B cell (primary cell): Measurements from ENCODE around the gene ARID3C. TPM values are rescaled to one million over a fixed set of nuclear protein-coding genes. Genes with fewer than 3 reads are reported as not detected.

ENCODE experiments used
- ATAC-seq: fragments of 200-7000 bp; cut with Tn5 transposase; one replicate; pipeline ENCODE4 v1.10.0; 2021; ENCODE audit warnings: low read depth, mild to moderate bottlenecking, moderate number of reproducible peaks, moderate library complexity
- CTCF ChIA-PET: fragments of 350-600 bp; sonication (Branson Sonifier 250); formaldehyde crosslinking; loops from one replicate; lab custom pipeline; 2021; ENCODE audit warnings: antibody characterized with exemption, inconsistent platforms; lab: Charles Lee
- POLR2A ChIA-PET: fragments of 350-600 bp; sonication (Branson Sonifier 250); formaldehyde crosslinking; loops from one replicate; lab custom pipeline; 2021; ENCODE audit warnings: antibody characterized with exemption; lab: Charles Lee
- DNase-seq: peaks from one replicate; pipeline ENCODE4 v3.0.0; 2013
- H2AFZ ChIP-seq: 2 replicates; pipeline ENCODE4 v1.6.1; 2012; ENCODE audit warnings: mild to moderate bottlenecking, low read depth, low read length; ENCODE audit not compliant: insufficient read depth, poor library complexity, severe bottlenecking
- H3K27ac ChIP-seq, 2 donors: 1 replicate in 1 of 2; 2 replicates in 1 of 2; pipeline ENCODE4 v1.5.1; 2012 to 2013; ENCODE audit warnings: low read length in 2 of 2, mild to moderate bottlenecking in 2 of 2, moderate library complexity in 1 of 2
- H3K27me3 ChIP-seq, 4 experiments: fragments of 200-600 bp in 1 of 4; sonication (generic) in 1 of 4; replicated peaks in 1 of 4; 1 replicate in 2 of 4; 2 replicates in 2 of 4; pipeline versions ENCODE4 v1.6.1 to v1.7.0; 2013 to 2016; ENCODE audit warnings: low read length in 3 of 4, mild to moderate bottlenecking in 2 of 4, mixed read lengths in 1 of 4, moderate library complexity in 1 of 4; ENCODE audit not compliant: insufficient read depth in 4 of 4, control insufficient read depth in 3 of 4; ENCODE audit errors: control extremely low read depth in 1 of 4
- H3K36me3 ChIP-seq, 2 experiments: replicated peaks in 1 of 2; 1 replicate in 1 of 2; 2 replicates in 1 of 2; pipeline versions ENCODE4 v1.6.1 to v1.7.1; 2013; ENCODE audit warnings: low read length in 1 of 2; ENCODE audit not compliant: insufficient read depth in 2 of 2, control insufficient read depth in 1 of 2; ENCODE audit errors: control extremely low read depth in 1 of 2, extremely low read depth in 1 of 2
- H3K4me1 ChIP-seq, 2 donors: fragments of 200-600 bp in 1 of 2; sonication (generic) in 1 of 2; 1 replicate in 1 of 2; 2 replicates in 1 of 2; pipeline versions ENCODE4 v1.5.1 to v1.6.1; 2013 to 2017; ENCODE audit warnings: low read length in 2 of 2; ENCODE audit not compliant: control insufficient read depth in 2 of 2, insufficient read depth in 2 of 2
- H3K4me2 ChIP-seq: replicated peaks from 2 replicates; pipeline ENCODE3; 2012; ENCODE audit warnings: mild to moderate bottlenecking, low read depth, low read length; ENCODE audit not compliant: poor library complexity, severe bottlenecking
- H3K4me3 ChIP-seq, 5 experiments: fragments of 200-600 bp in 1 of 5; sonication (generic) in 1 of 5; 1 replicate in 3 of 5; 2 replicates in 2 of 5; pipeline versions ENCODE4 v1.5.1 to v1.7.0; 2011 to 2016; ENCODE audit warnings: low read length in 4 of 5, mild to moderate bottlenecking in 4 of 5, low read depth in 2 of 5, control low read depth in 1 of 5, moderate library complexity in 1 of 5; ENCODE audit not compliant: insufficient read depth in 1 of 5; ENCODE audit errors: control extremely low read depth in 1 of 5, extremely low read depth in 1 of 5
- H3K79me2 ChIP-seq: fragments of 200-600 bp; sonication (generic); one replicate; pipeline ENCODE4 v1.6.0; 2016; ENCODE audit warnings: low read length; ENCODE audit not compliant: control insufficient read depth, insufficient read depth
- H3K9ac ChIP-seq: fragments of 200-600 bp; sonication (generic); 2 replicates; pipeline ENCODE4 v1.6.1; 2017; ENCODE audit warnings: mild to moderate bottlenecking, low read length, moderate library complexity
- H3K9me3 ChIP-seq, 3 donors: one replicate each; pipeline versions ENCODE4 v1.6.1 to v1.7.1; 2013; ENCODE audit warnings: low read length in 2 of 3; ENCODE audit not compliant: control insufficient read depth in 2 of 3, insufficient read depth in 1 of 3; ENCODE audit errors: control extremely low read depth in 1 of 3
- H4K20me1 ChIP-seq: 2 replicates; pipeline ENCODE4 v1.6.0; 2012; ENCODE audit warnings: mild to moderate bottlenecking, low read length; ENCODE audit not compliant: insufficient read depth, control insufficient read depth, poor library complexity, severe bottlenecking
- H3K27ac Mint-ChIP-seq: one replicate; pipeline ENCODE4 v1.8.0; 2021; ENCODE audit warnings: mixed read lengths
- H3K27me3 Mint-ChIP-seq: one replicate; pipeline ENCODE4 v1.8.0; 2021; ENCODE audit warnings: mixed read lengths
- H3K4me1 Mint-ChIP-seq: one replicate; pipeline ENCODE4 v1.8.0; 2021; ENCODE audit warnings: mixed read lengths
- H3K4me3 Mint-ChIP-seq: one replicate; pipeline ENCODE4 v1.8.0; 2021; ENCODE audit warnings: mixed read lengths
- H3K9me3 Mint-ChIP-seq: one replicate; pipeline ENCODE4 v1.8.0; 2022; ENCODE audit warnings: mixed read lengths; ENCODE audit not compliant: insufficient read depth
- EZH2 ChIP-seq: IDR thresholded peaks from 2 replicates; pipeline ENCODE4 v1.6.1; 2012; ENCODE audit warnings: borderline replicate concordance, low read depth, mild to moderate bottlenecking, moderate library complexity, low read length; ENCODE audit not compliant: insufficient read depth, poor library complexity, severe bottlenecking
- WGBS: methylation state at CpG from one replicate; pipeline ENCODE4 v1.1.5; 2013; ENCODE audit warnings: missing lambda C conversion rate; ENCODE audit not compliant: insufficient coverage; 5-methylcytosine and 5-hydroxymethylcytosine counted together
- intact Hi-C: fragments of 100-400 bp; cut with micrococcal nuclease; formaldehyde crosslinking; loops from one replicate; pipeline ENCODE4 v1.10.0; 2022
- polyA plus RNA-seq: library from polyadenylated mRNA; depleted of rRNA; stranded (reverse); fragments of >200 nt; gene quantifications from 2 replicates; pipeline ENCODE4 v1.2.3, GENCODE V29; 2012
- total RNA-seq, 2 donors: library from RNA; stranded (reverse); fragments of 120-200 nt in 1 of 2; gene quantifications; 1 replicate in 1 of 2; 2 replicates in 1 of 2; pipeline versions ENCODE4 v1.2.3 to v1.2.4, GENCODE V29; 2013 to 2022
- TF ChIP-seq, protein P1 (sequence below): fragments of 200-600 bp; IDR thresholded peaks from one replicate; pipeline ENCODE4 v1.8.0; 2022; ENCODE audit warnings: antibody characterized with exemption, mild to moderate bottlenecking

The ARID3C gene
- total and polyA plus RNA-seq, 2 donors (not counting 1 experiment from before 2014, with no cell fraction given): not detected

DNA sequence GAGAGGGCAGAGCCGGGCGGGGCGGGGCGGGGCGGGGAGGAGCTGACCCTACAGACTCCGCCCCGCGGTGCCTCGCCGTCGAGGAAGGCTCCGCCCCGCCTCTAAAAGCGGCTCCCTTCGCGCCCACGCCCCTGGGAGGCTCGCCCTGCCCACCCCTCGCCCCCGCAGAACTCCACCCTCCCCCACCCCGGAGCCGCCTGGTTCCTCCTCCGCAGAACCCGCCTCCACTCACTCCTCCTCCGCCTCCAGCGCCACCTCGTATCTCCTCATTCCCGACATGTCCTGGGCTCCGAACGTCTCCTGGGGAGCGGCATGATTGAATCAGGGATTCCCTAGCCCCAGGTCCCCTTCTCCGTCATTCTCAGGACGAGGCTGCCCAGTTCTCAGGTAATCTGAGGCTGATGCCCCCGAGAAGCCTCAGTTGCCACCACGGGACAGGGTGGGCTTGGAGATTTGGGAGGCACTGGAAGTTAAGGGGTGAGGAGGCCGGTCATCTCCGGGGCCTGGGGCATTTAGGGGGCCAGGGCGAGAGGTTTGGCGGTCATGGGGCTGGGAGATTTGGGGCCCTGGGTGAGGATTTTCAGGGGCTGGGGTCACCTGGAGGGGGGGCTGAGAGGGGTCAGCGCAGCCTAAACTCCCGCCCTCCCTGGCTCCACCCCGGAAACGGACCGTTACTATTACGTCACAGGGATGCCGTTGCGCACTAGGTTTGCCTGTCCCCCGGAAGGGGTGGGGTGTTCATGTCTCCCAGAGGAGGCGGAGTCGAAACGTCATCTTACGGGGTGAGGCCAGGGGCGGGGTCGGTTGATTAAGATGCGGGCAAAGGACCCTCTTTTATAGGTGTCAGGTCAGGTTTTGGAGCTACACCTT, 36.8 kb upstream of the ARID3C start:
- Mint-ChIP-seq H3K9me3 (peaks cover 8% of the 10 kb centered on the region), H3K27me3 (no peaks in the 10 kb centered on the region), H3K4me1 (peaks cover 20% of the 10 kb centered on the region), H3K27ac (peak overlapping the region; percentile 94), H3K4me3 (peak overlapping the region; percentile 94)
- Histone ChIP-seq H3K4me3 (peak overlapping the region; percentile 65 to 87 (median 83)), H3K36me3 (no peaks in the 10 kb centered on the region), H3K27me3 (no peaks in the 10 kb centered on the region), H3K9me3 (peaks cover 0 to 15% (median 8%) of the 10 kb centered on the region in 3 donors), H3K27ac (peak overlapping the region; percentile 86 to 93), H3K4me1 (peaks cover 10 to 18% of the 10 kb centered on the region in 2 donors), H3K79me2 (no peaks in the 10 kb centered on the region), H4K20me1 (no peaks in the 10 kb centered on the region), H3K4me2 (peak overlapping the region; percentile 99), H2AFZ (peak overlapping the region; percentile 91), H3K9ac (peak overlapping the region; percentile 97)
- CTCF ChIA-PET: interaction anchor here (0.6 to 4.9 kb wide), 8 partner anchors 11 to 414 kb away, joined by 3 to 34 read pairs (median 4); partner anchors contain the start of genes FANCG, GALT, RPP25L and SIGMAR1
- intact Hi-C loops: loop anchor here (1.0 to 5.0 kb wide), 6 partner anchors 19 to 1147 kb away; partner anchors contain the start of genes DNAJB5, GALT, MYORG and RPP25L
- POLR2A ChIA-PET: interaction anchor here (1.0 to 1.8 kb wide), 4 partner anchors 11 to 28 kb away, joined by 3 to 13 read pairs (median 8); partner anchors contain the start of genes GALT and SIGMAR1
- DNase-seq (peak; percentile 93), ATAC-seq (peak; percentile 90)
- TF ChIP-seq, protein P1, sequence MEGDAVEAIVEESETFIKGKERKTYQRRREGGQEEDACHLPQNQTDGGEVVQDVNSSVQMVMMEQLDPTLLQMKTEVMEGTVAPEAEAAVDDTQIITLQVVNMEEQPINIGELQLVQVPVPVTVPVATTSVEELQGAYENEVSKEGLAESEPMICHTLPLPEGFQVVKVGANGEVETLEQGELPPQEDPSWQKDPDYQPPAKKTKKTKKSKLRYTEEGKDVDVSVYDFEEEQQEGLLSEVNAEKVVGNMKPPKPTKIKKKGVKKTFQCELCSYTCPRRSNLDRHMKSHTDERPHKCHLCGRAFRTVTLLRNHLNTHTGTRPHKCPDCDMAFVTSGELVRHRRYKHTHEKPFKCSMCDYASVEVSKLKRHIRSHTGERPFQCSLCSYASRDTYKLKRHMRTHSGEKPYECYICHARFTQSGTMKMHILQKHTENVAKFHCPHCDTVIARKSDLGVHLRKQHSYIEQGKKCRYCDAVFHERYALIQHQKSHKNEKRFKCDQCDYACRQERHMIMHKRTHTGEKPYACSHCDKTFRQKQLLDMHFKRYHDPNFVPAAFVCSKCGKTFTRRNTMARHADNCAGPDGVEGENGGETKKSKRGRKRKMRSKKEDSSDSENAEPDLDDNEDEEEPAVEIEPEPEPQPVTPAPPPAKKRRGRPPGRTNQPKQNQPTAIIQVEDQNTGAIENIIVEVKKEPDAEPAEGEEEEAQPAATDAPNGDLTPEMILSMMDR: no peak
- TF ChIP-seq EZH2: no peak
- 9% methylated on average over 45 of the region's 55 CpGs for WGBS
